GM18498 (cell line): Measurements from ENCODE around the gene PRPS1.
A peak's percentile ranks its signal among the peaks of the same experiment; 100 is the strongest.
"Not testable (repeated sequence)": the region's sequence is repeated elsewhere in the genome, so short reads cannot be mapped to it uniquely, and the experiment has no call there.

Experiments used
- ATAC-seq: cut with Tn5 transposase; IDR thresholded peaks from one replicate; pipeline ENCODE4 v1.9.1; 2021; ENCODE audit warnings: mild to moderate bottlenecking, moderate library complexity; ENCODE audit not compliant: unreplicated experiment

PRPS1 gene

GRCh38 chrX:107673933-107674479 lies 45.7 kb downstream of the PRPS1 start:
- ATAC-seq: peak; percentile 92

- ATAC-seq: peak; percentile 15
Measured at GRCh38 chrX:107674480-107675364, 46.4 kb downstream of the PRPS1 start.

GRCh38 chrX:107675365-107675654 lies 47.0 kb downstream of the PRPS1 start:
- ATAC-seq: no peak

- ATAC-seq: no peak
Measured at GRCh38 chrX:107675823-107676555, 47.7 kb downstream of the PRPS1 start.

- ATAC-seq: no peak
Measured at GRCh38 chrX:107676559-107677378, 48.5 kb downstream of the PRPS1 start.

GRCh38 chrX:107677501-107677901 lies 49.2 kb downstream of the PRPS1 start:
- no peak for ATAC-seq

- no peak for ATAC-seq
Measured at GRCh38 chrX:107677909-107678308, 49.6 kb downstream of the PRPS1 start.

GRCh38 chrX:107678957-107679740 lies 50.8 kb downstream of the PRPS1 start:
- ATAC-seq: no peak

- no peak for ATAC-seq
Measured at GRCh38 chrX:107682256-107682655, 53.9 kb downstream of the PRPS1 start.

GRCh38 chrX:107683124-107683895 lies 55.0 kb downstream of the PRPS1 start:
- ATAC-seq: no peak

- ATAC-seq: no peak
Measured at GRCh38 chrX:107683931-107684330, 55.6 kb downstream of the PRPS1 start.

GRCh38 chrX:107684956-107685385 lies 56.7 kb downstream of the PRPS1 start:
- ATAC-seq: peak; percentile 94

- ATAC-seq: not testable (repeated sequence)
Measured at GRCh38 chrX:107685586-107685985, 57.3 kb downstream of the PRPS1 start.

- no peak for ATAC-seq
Measured at GRCh38 chrX:107686026-107686425, 57.7 kb downstream of the PRPS1 start.

GRCh38 chrX:107686792-107687191 lies 58.5 kb downstream of the PRPS1 start:
- no peak for ATAC-seq

- ATAC-seq: no peak
Measured at GRCh38 chrX:107687445-107687844, 59.1 kb downstream of the PRPS1 start.

GRCh38 chrX:107691024-107691448 lies 62.7 kb downstream of the PRPS1 start:
- no peak for ATAC-seq

- ATAC-seq: no peak
Measured at GRCh38 chrX:107699616-107700015, 71.3 kb downstream of the PRPS1 start.

- ATAC-seq: no peak
Measured at GRCh38 chrX:107700317-107700774, 72.0 kb downstream of the PRPS1 start.
